Right lobe of liver (tissue), 6 donors: ENCODE data around the gene TNFSF15. TPM values are rescaled to one million over a fixed set of nuclear protein-coding genes. Genes with fewer than 3 reads are reported as not detected.

Experiments
- ATAC-seq, 4 donors: fragments of 200-7000 bp; cut with Tn5 transposase; one replicate each; pipeline ENCODE4 v1.9.1; 2020; ENCODE audit warnings: mild to moderate bottlenecking in 4 of 4, moderate library complexity in 4 of 4
- DNase-seq, 3 donors: peaks; one replicate each; pipeline ENCODE4 v3.0.0-alpha.2; 2020
- H3K27ac ChIP-seq, 3 donors: fragments of 200-600 bp; one replicate each; pipeline ENCODE4 v1.8.0; 2022
- H3K27me3 ChIP-seq, 2 donors: fragments of 200-600 bp; one replicate each; pipeline ENCODE4 v1.8.0; 2022
- H3K36me3 ChIP-seq, 4 donors: fragments of 200-600 bp; sonication (generic) in 1 of 4; one replicate each; pipeline versions ENCODE4 v1.5.1 to v1.8.0; 2017 to 2022; ENCODE audit warnings: control low read depth in 1 of 4
- H3K4me1 ChIP-seq, 4 donors: fragments of 200-600 bp; sonication (generic) in 1 of 4; one replicate each; pipeline versions ENCODE4 v1.5.1 to v1.8.0; 2017 to 2022; ENCODE audit warnings: control low read depth in 1 of 4
- H3K4me3 ChIP-seq, 3 donors: fragments of 200-600 bp; one replicate each; pipeline ENCODE4 v1.8.0; 2022
- H3K9me3 ChIP-seq, 4 donors: fragments of 200-600 bp; sonication (generic) in 1 of 4; one replicate each; pipeline versions ENCODE4 v1.5.1 to v1.8.0; 2017 to 2022; ENCODE audit warnings: control low read depth in 1 of 4
- POLR2A ChIP-seq: fragments of 450-650 bp; IDR thresholded peaks from one replicate; pipeline ENCODE4 v1.6.1; 2017; ENCODE audit warnings: antibody characterized with exemption, mild to moderate bottlenecking
- WGBS: methylation state at CpG from one replicate; pipeline ENCODE4 v1.1.6; 2018; ENCODE audit warnings: low coverage, low lambda C conversion rate; ENCODE audit not compliant: insufficient coverage; ENCODE audit errors: missing lambda C conversion rate; 5-methylcytosine and 5-hydroxymethylcytosine counted together
- intact Hi-C, 2 donors: fragments of 100-400 bp; cut with DNase I; formaldehyde crosslinking; loops; one replicate each; pipeline versions ENCODE4 v1.11.2 to v1.14.1; 2022
- total RNA-seq, 6 experiments: library from RNA; depleted of rRNA in 2 of 6; stranded (reverse); fragments of >200 nt in 2 of 6; fragmentation: NEBNext Ultra II Directional in 3 of 6; extraction: Animal tissue kit (Norgen Biotek cat#: 25700) in 3 of 6; gene quantifications; one replicate each; pipeline versions ENCODE4 v1.1.0 to v1.2.4, GENCODE V29; 2016 to 2023
- TF ChIP-seq, protein P1 (sequence below), 4 donors: fragments of 200-600 bp in 3 of 4; fragments of 450-650 bp in 1 of 4; IDR thresholded peaks; one replicate each; pipeline versions ENCODE4 v1.5.1 to v1.8.0; 2016 to 2022; ENCODE audit warnings: antibody characterized with exemption in 4 of 4, mild to moderate bottlenecking in 2 of 4
- donor health status: DM: no; HTN: yes; CAD: no.
- donor health status: DM: no; HTN: no; CAD: no.
- donor health status: DM: no; HTN: no; CAD: no.
- donor health status: DM: no; HTN: yes; CAD: no.
- donor health status: DM: no; HTN: yes; CAD: no.

TNFSF15 gene
- total RNA-seq, 6 experiments from 2014 or later = 0.04 to 0.35 (median 0.06) TPM; not detected in 1

DNA sequence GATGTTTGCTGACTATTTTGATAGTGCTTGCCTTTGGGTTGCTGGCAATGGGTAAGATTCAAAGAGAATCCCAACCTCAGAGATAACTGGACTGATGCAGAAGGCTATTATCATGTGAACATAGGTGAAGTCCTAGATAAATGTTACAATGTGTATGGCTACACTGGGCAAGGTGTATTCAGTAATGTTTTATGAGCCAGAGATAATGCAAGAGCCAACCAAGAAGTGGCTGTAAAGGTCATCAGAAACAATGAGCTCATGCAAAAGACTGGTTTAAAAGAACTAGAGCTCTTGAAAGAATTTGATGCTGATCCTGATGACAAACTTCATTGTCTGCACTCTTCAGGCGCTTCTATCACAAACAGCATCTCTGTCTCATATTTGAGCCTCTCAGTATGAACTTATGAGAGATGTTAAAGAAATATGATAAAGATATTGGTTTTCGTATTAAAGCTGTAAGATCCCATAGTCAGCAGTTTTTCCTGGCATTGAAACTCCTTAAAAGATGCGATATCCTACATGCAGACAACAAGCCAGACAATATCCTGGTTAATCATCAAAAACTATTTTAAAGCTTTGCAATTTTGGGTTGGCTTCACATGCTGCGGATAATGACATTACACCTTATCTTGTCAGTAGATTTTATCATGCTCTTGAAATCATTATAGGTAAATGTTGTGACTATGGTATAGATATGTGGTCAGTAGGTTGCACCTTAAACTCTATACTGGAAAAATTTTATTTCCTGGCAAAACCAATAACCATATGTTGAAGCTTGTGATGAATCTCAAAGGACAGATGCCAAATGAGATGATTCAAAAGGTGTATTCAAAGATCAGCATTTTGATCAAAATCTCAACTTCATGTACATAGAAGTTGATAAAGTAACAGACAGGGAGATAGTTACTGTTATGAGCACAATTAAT lies 41.9 kb upstream of the TNFSF15 start:
- no peaks in the 10 kb centered on the region for H3K4me1 ChIP-seq
- 94% methylated on average over 3 of the region's 4 CpGs for WGBS
- no peaks in the 10 kb centered on the region for H3K27me3 ChIP-seq
- intact Hi-C loops = no loop called here
- H3K27ac ChIP-seq = no peak overlapping the region
- no peaks in the 10 kb centered on the region for H3K9me3 ChIP-seq
- TF ChIP-seq, protein P1, sequence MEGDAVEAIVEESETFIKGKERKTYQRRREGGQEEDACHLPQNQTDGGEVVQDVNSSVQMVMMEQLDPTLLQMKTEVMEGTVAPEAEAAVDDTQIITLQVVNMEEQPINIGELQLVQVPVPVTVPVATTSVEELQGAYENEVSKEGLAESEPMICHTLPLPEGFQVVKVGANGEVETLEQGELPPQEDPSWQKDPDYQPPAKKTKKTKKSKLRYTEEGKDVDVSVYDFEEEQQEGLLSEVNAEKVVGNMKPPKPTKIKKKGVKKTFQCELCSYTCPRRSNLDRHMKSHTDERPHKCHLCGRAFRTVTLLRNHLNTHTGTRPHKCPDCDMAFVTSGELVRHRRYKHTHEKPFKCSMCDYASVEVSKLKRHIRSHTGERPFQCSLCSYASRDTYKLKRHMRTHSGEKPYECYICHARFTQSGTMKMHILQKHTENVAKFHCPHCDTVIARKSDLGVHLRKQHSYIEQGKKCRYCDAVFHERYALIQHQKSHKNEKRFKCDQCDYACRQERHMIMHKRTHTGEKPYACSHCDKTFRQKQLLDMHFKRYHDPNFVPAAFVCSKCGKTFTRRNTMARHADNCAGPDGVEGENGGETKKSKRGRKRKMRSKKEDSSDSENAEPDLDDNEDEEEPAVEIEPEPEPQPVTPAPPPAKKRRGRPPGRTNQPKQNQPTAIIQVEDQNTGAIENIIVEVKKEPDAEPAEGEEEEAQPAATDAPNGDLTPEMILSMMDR (IDR thresholded peaks at IDR 0.05) = no peak
- TF ChIP-seq POLR2A = no peak
- DNase-seq = no peak
- no peaks in the 10 kb centered on the region for H3K36me3 ChIP-seq
- ATAC-seq = no peak
- H3K4me3 ChIP-seq = no peak overlapping the region

DNA sequence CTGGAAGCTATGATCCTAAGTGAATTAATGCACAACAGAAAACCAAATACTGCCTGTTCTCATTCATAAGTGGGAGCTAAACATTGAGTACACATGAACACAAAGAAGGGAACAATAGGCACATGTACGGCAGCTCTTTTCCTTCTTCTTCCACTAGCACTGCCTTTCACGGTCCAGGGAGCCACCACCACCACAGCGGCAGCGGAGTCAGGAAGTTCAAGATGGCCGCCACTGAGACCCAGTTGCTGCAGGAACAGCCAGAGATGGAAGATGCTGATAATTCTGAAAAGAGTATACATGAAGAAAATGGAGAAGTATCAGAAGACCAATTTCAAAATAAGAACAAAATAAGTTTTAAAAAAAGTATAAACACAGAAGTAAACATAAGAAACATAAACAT lies 39.5 kb upstream of the TNFSF15 start:
- Histone ChIP-seq H3K36me3 (no peaks in the 10 kb centered on the region), H3K9me3 (no peaks in the 10 kb centered on the region), H3K27me3 (no peaks in the 10 kb centered on the region), H3K4me1 (no peaks in the 10 kb centered on the region), H3K4me3 (no peak overlapping the region), H3K27ac (no peak overlapping the region)
- ATAC-seq = no peak
- intact Hi-C loops = no loop called here
- TF ChIP-seq, protein P1 (IDR thresholded peaks at IDR 0.05) = no peak
- no peak for TF ChIP-seq POLR2A
- 73% methylated on average over 4 of the region's 5 CpGs for WGBS
- no peak for DNase-seq

DNA sequence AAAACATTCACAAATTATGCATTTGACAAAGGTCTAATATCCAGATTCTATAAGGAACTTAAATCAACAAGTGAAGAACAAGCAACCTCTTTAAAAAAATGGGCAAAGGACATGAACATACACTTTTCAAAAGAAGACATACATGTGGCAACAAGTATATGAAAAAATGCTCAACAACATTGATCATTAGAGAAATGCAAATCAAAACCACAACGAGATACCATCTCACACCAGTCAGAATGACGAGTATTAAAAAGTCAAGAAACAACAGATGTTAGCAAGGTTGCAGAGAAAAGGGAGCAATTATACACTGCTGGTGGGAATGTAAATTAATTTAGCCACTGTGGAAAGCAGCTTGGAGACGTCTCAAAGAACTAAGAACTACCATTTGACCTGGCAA lies 38.9 kb upstream of the TNFSF15 start:
- intact Hi-C loops = no loop called here
- WGBS = 42% methylated on average over 3 of the region's 3 CpGs
- Histone ChIP-seq H3K4me3 (no peak overlapping the region), H3K27me3 (no peaks in the 10 kb centered on the region), H3K27ac (no peak overlapping the region), H3K9me3 (no peaks in the 10 kb centered on the region), H3K4me1 (no peaks in the 10 kb centered on the region), H3K36me3 (no peaks in the 10 kb centered on the region)
- no peak for TF ChIP-seq POLR2A
- TF ChIP-seq, protein P1 (IDR thresholded peaks at IDR 0.05) = no peak
- DNase-seq (no peak), ATAC-seq (no peak)

DNA sequence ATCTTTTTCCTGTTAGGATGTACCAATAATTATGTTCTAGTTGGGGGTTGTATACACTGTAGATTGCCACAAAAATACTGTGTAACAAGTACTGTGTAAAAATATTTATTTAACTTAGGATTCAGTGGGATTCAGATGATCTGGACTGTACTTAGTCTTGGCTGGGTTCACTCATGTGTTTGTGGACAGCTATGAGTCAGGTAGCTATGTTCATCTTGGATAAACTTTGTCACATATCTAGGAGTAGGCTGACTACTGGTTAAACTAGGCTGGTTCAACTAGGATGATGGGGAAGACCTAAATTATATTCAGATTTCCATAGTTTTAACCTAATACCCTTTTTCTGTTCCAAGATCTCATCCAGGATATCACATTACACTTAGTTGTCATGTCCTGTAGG lies 32.1 kb upstream of the TNFSF15 start:
- Histone ChIP-seq H3K4me1 (no peaks in the 10 kb centered on the region), H3K36me3 (no peaks in the 10 kb centered on the region), H3K4me3 (no peak overlapping the region), H3K9me3 (no peaks in the 10 kb centered on the region), H3K27ac (no peak overlapping the region), H3K27me3 (no peaks in the 10 kb centered on the region)
- intact Hi-C loops = no loop called here
- no peak for ATAC-seq
- TF ChIP-seq, protein P1 (IDR thresholded peaks at IDR 0.05) = no peak
- TF ChIP-seq POLR2A = no peak
- no peak for DNase-seq
